Panc1 (cell line): ENCODE data around the gene SARS2. TPM values are rescaled to one million over a fixed set of nuclear protein-coding genes. Genes with fewer than 3 reads are reported as not detected.

Experiments
- ATAC-seq: fragments of 200-7000 bp; cut with Tn5 transposase; 2 replicates; pipeline ENCODE4 v1.9.1; 2020; ENCODE audit warnings: mild to moderate bottlenecking, moderate library complexity
- BruUV-seq: library from RNA; stranded (reverse); fragments of 400-500 nt; replicated peaks from 2 replicates; lab custom pipeline; 2021; lab: Mats Ljungman, UMichigan
- CTCF ChIA-PET: fragments of 300-600 bp; sonication (Branson Sonifier 250); formaldehyde crosslinking; loops from one replicate; lab custom pipeline; 2022; ENCODE audit warnings: antibody characterized with exemption; lab: Charles Lee
- POLR2A ChIA-PET: fragments of 300-600 bp; sonication (Branson Sonifier 250); formaldehyde crosslinking; loops from one replicate; lab custom pipeline; 2022; ENCODE audit warnings: antibody characterized with exemption; lab: Charles Lee
- DNase-seq: peaks from one replicate; pipeline ENCODE4 v3.0.0-alpha.2; 2010; ENCODE audit warnings: low read depth, low spot score
- H3K27ac ChIP-seq: 2 replicates; pipeline ENCODE4 v1.5.1; 2011; ENCODE audit warnings: mild to moderate bottlenecking, low read length, inconsistent platforms
- H3K27me3 ChIP-seq: fragments of 200-500 bp; sonication (Bioruptor generic); 2 replicates; pipeline ENCODE4 v1.6.0; 2014; ENCODE audit warnings: low read length, inconsistent platforms; ENCODE audit not compliant: control insufficient read depth, insufficient read depth
- H3K36me3 ChIP-seq: fragments of 200-500 bp; sonication (Bioruptor generic); 2 replicates; pipeline ENCODE4 v1.5.1; 2014; ENCODE audit warnings: inconsistent platforms, mild to moderate bottlenecking, low read length, moderate library complexity; ENCODE audit not compliant: control insufficient read depth, insufficient read depth
- H3K4me1 ChIP-seq: 2 replicates; pipeline ENCODE4 v1.5.1; 2011; ENCODE audit warnings: inconsistent platforms, mild to moderate bottlenecking, low read length, moderate library complexity; ENCODE audit not compliant: control insufficient read depth, insufficient read depth
- H3K4me3 ChIP-seq, 2 experiments: 2 replicates each; pipeline ENCODE4 v1.5.1; 2011 to 2012; ENCODE audit warnings: low read depth in 2 of 2, low read length in 2 of 2, mild to moderate bottlenecking in 2 of 2, inconsistent platforms in 1 of 2, moderate library complexity in 1 of 2
- H3K9me3 ChIP-seq: fragments of 200-500 bp; sonication (Bioruptor generic); 2 replicates; pipeline ENCODE4 v1.5.1; 2014; ENCODE audit warnings: low read depth, mild to moderate bottlenecking, inconsistent platforms, low read length, moderate library complexity; ENCODE audit not compliant: control insufficient read depth, insufficient read depth
- CTCF ChIP-seq: fragments of 450-650 bp; IDR thresholded peaks from 2 replicates; pipeline ENCODE4 v1.5.1; 2017; ENCODE audit warnings: mild to moderate bottlenecking
- POLR2AphosphoS5 ChIP-seq: IDR thresholded peaks from 2 replicates; pipeline ENCODE4 v1.6.1; 2012; ENCODE audit warnings: mild to moderate bottlenecking, low read depth, low read length, moderate library complexity
- REST ChIP-seq, 2 experiments: IDR thresholded peaks; 2 replicates each; pipeline ENCODE4 v1.6.1; 2011 to 2012; ENCODE audit warnings: low read depth in 2 of 2, control low read depth in 1 of 2, low read length in 1 of 2, mild to moderate bottlenecking in 1 of 2, moderate library complexity in 1 of 2; ENCODE audit not compliant: insufficient read depth in 1 of 2
- SIN3A ChIP-seq: IDR thresholded peaks from 2 replicates; pipeline ENCODE4 v1.6.1; 2012; ENCODE audit warnings: low read depth, mild to moderate bottlenecking, low read length, moderate library complexity, borderline replicate concordance; ENCODE audit not compliant: insufficient read depth
- TCF7L2 ChIP-seq: IDR thresholded peaks from 2 replicates; pipeline ENCODE4 v1.6.1; 2011; ENCODE audit warnings: mild to moderate bottlenecking, low read depth, low read length, inconsistent platforms
- in situ Hi-C: cut with HindIII; loops from 2 replicates; pipeline ENCODE4 v1.10.0; 2016; ENCODE audit warnings: low sequenced_read_pairs, low pct_unique_long_range_greater_than_20kb
- intact Hi-C: fragments of 100-400 bp; cut with micrococcal nuclease; formaldehyde crosslinking; loops from one replicate; pipeline ENCODE4 v1.10.0; 2022; ENCODE audit not compliant: unreplicated experiment
- total RNA-seq: library from RNA; stranded (reverse); gene quantifications from one replicate; pipeline ENCODE4 v1.2.1, GENCODE V29; 2021; ENCODE audit not compliant: unreplicated experiment

The SARS2 gene
- total RNA-seq, 1 experiment from 2014 or later, result 186 TPM

GRCh38 chr19:38979812-38980211 lies 49.2 kb upstream of the SARS2 start:
- H3K27me3 ChIP-seq, result no peaks in the 10 kb centered on the region
- TF ChIP-seq TCF7L2, result no peak
- no peak for TF ChIP-seq REST (IDR thresholded peaks at IDR 0.05; ENCODE audit: insufficient read depth in 1 of 2, low read depth in 2 of 2, low read length in 1 of 2)
- no peak for TF ChIP-seq SIN3A
- no peak for TF ChIP-seq CTCF
- TF ChIP-seq POLR2AphosphoS5, result no peak
- peaks cover 27% of the 10 kb centered on the region for H3K4me1 ChIP-seq
- ATAC-seq (no peak), DNase-seq (no peak)
- in situ Hi-C loops (loop anchor here (5.0 to 25.0 kb wide), 2 partner anchors 802 to 957 kb away; partner anchors contain the start of gene FCGBP), intact Hi-C loops (loop anchor here (10.0 kb wide), 1 partner anchor 435 kb away; the partner anchor contains the start of gene PLEKHG2)
- no peaks in the 10 kb centered on the region for H3K36me3 ChIP-seq
- CTCF ChIA-PET, result interaction anchor here (0.6 kb wide), 2 partner anchors 16 to 224 kb away, joined by 3 read pairs; no protein-coding TSS in a partner anchor
- POLR2A ChIA-PET, result interaction anchor here (0.6 to 0.7 kb wide), 2 partner anchors 59 to 153 kb away, joined by 3 read pairs; no protein-coding TSS in a partner anchor
- H3K9me3 ChIP-seq, result peaks cover 9% of the 10 kb centered on the region; the same call in 1 of the 2 replicates
- no peak overlapping the region for H3K4me3 ChIP-seq
- BruUV-seq, result no TSS peak
- H3K27ac ChIP-seq, result no peak overlapping the region

- Histone ChIP-seq H3K27me3 (no peaks in the 10 kb centered on the region), H3K36me3 (no peaks in the 10 kb centered on the region), H3K9me3 (peaks cover 9% of the 10 kb centered on the region; the same call in 1 of the 2 replicates), H3K27ac (peak overlapping the region; percentile 97), H3K4me3 (no peak overlapping the region), H3K4me1 (peaks cover 36% of the 10 kb centered on the region)
- BruUV-seq, result no TSS peak
- in situ Hi-C loops (loop anchor here (25.0 kb wide), 1 partner anchor 959 kb away; the partner anchor contains the start of gene FCGBP), intact Hi-C loops (loop anchor here (10.0 kb wide), 1 partner anchor 436 kb away; the partner anchor contains the start of gene PLEKHG2)
- TF ChIP-seq REST (IDR thresholded peaks at IDR 0.05; ENCODE audit: insufficient read depth in 1 of 2, low read depth in 2 of 2, low read length in 1 of 2), result no peak
- TF ChIP-seq CTCF, result no peak
- TF ChIP-seq SIN3A, result no peak
- TF ChIP-seq POLR2AphosphoS5, result no peak
- TF ChIP-seq TCF7L2, result no peak
- ChIA-PET POLR2A (interaction anchor here (0.6 to 1.5 kb wide), 6 partner anchors 10 to 1149 kb away, joined by 3 to 13 read pairs (median 4); no protein-coding TSS in a partner anchor), CTCF (interaction anchor here (0.6 to 4.1 kb wide), 9 partner anchors 11 to 827 kb away, joined by 3 to 22 read pairs (median 4); partner anchors contain the start of genes MRPS12 and SARS2)
- DNase-seq, result no peak
- no peak for ATAC-seq
Observed at GRCh38 chr19:38978326-38978689, 47.7 kb upstream of the SARS2 start.
